ENCODE data around the gene SYNGR2.

Gene SYNGR2

GRCh38 chr17:78168242-78168902 lies at the start of gene SYNGR2:
Gene SYNGR2, plus strand, starts transcription at chr17:78168581. Its CDS starts 36 bp downstream, at chr17:78168617.
- DNase-seq = peak; percentile 89

- no peak for DNase-seq
Observed at GRCh38 chr17:78118801-78119241, 49.6 kb upstream of the SYNGR2 start.

GRCh38 chr17:78120537-78120936 lies 47.8 kb upstream of the SYNGR2 start:
- DNase-seq = no peak

- no peak for DNase-seq
Observed at GRCh38 chr17:78120971-78121800, 47.2 kb upstream of the SYNGR2 start.

- no peak for DNase-seq
Observed at GRCh38 chr17:78121801-78122215, 46.6 kb upstream of the SYNGR2 start.

- no peak for DNase-seq
Observed at GRCh38 chr17:78122216-78122930, 46.0 kb upstream of the SYNGR2 start.

- DNase-seq = no peak
Observed at GRCh38 chr17:78122931-78123249, 45.5 kb upstream of the SYNGR2 start.

- no peak for DNase-seq
Observed at GRCh38 chr17:78123258-78123929, 45.0 kb upstream of the SYNGR2 start.

GRCh38 chr17:78124081-78124835 lies 44.1 kb upstream of the SYNGR2 start:
- no peak for DNase-seq

- DNase-seq = no peak
Observed at GRCh38 chr17:78124836-78125137, 43.6 kb upstream of the SYNGR2 start.

- DNase-seq = no peak
Observed at GRCh38 chr17:78125138-78125913, 43.1 kb upstream of the SYNGR2 start.

- no peak for DNase-seq
Observed at GRCh38 chr17:78125976-78126894, 42.1 kb upstream of the SYNGR2 start.

- DNase-seq = no peak
Observed at GRCh38 chr17:78126895-78127238, 41.5 kb upstream of the SYNGR2 start.

- DNase-seq = peak; percentile 62
Observed at GRCh38 chr17:78127239-78127887, 41.0 kb upstream of the SYNGR2 start.

GRCh38 chr17:78127888-78128550 lies 40.4 kb upstream of the SYNGR2 start:
- DNase-seq = no peak

- peak; percentile 70 for DNase-seq
Observed at GRCh38 chr17:78128551-78129350, 39.6 kb upstream of the SYNGR2 start, which contains the start of gene TMC6. Gene TMC6, minus strand, starts transcription at chr17:78128755. Its CDS starts 1,923 bp downstream, at chr17:78126832.

GRCh38 chr17:78129351-78130089 lies 38.9 kb upstream of the SYNGR2 start:
- DNase-seq = no peak

GRCh38 chr17:78130090-78130436 lies 38.3 kb upstream of the SYNGR2 start:
- no peak for DNase-seq
